B cell (primary cell): ENCODE data around the gene KRTAP10-2. TPM values are rescaled to one million over a fixed set of nuclear protein-coding genes. Genes with fewer than 3 reads are reported as not detected.
A peak's percentile ranks its signal among the peaks of the same experiment; 100 is the strongest.

Experiments
- ATAC-seq: fragments of 200-7000 bp; cut with Tn5 transposase; one replicate; pipeline ENCODE4 v1.10.0; 2021; ENCODE audit warnings: low read depth, mild to moderate bottlenecking, moderate number of reproducible peaks, moderate library complexity
- CTCF ChIA-PET: fragments of 350-600 bp; sonication (Branson Sonifier 250); formaldehyde crosslinking; loops from one replicate; lab custom pipeline; 2021; ENCODE audit warnings: antibody characterized with exemption, inconsistent platforms; lab: Charles Lee
- POLR2A ChIA-PET: fragments of 350-600 bp; sonication (Branson Sonifier 250); formaldehyde crosslinking; loops from one replicate; lab custom pipeline; 2021; ENCODE audit warnings: antibody characterized with exemption; lab: Charles Lee
- DNase-seq: peaks from one replicate; pipeline ENCODE4 v3.0.0; 2013
- H2AFZ ChIP-seq: 2 replicates; pipeline ENCODE4 v1.6.1; 2012; ENCODE audit warnings: mild to moderate bottlenecking, low read depth, low read length; ENCODE audit not compliant: insufficient read depth, poor library complexity, severe bottlenecking
- H3K27ac ChIP-seq, 2 donors: 1 replicate in 1 of 2; 2 replicates in 1 of 2; pipeline ENCODE4 v1.5.1; 2012 to 2013; ENCODE audit warnings: low read length in 2 of 2, mild to moderate bottlenecking in 2 of 2, moderate library complexity in 1 of 2
- H3K27me3 ChIP-seq, 4 experiments: fragments of 200-600 bp in 1 of 4; sonication (generic) in 1 of 4; replicated peaks in 1 of 4; 1 replicate in 2 of 4; 2 replicates in 2 of 4; pipeline versions ENCODE4 v1.6.1 to v1.7.0; 2013 to 2016; ENCODE audit warnings: low read length in 3 of 4, mild to moderate bottlenecking in 2 of 4, mixed read lengths in 1 of 4, moderate library complexity in 1 of 4; ENCODE audit not compliant: insufficient read depth in 4 of 4, control insufficient read depth in 3 of 4; ENCODE audit errors: control extremely low read depth in 1 of 4
- H3K36me3 ChIP-seq, 2 experiments: replicated peaks in 1 of 2; 1 replicate in 1 of 2; 2 replicates in 1 of 2; pipeline versions ENCODE4 v1.6.1 to v1.7.1; 2013; ENCODE audit warnings: low read length in 1 of 2; ENCODE audit not compliant: insufficient read depth in 2 of 2, control insufficient read depth in 1 of 2; ENCODE audit errors: control extremely low read depth in 1 of 2, extremely low read depth in 1 of 2
- H3K4me1 ChIP-seq, 2 donors: fragments of 200-600 bp in 1 of 2; sonication (generic) in 1 of 2; 1 replicate in 1 of 2; 2 replicates in 1 of 2; pipeline versions ENCODE4 v1.5.1 to v1.6.1; 2013 to 2017; ENCODE audit warnings: low read length in 2 of 2; ENCODE audit not compliant: control insufficient read depth in 2 of 2, insufficient read depth in 2 of 2
- H3K4me2 ChIP-seq: replicated peaks from 2 replicates; pipeline ENCODE3; 2012; ENCODE audit warnings: mild to moderate bottlenecking, low read depth, low read length; ENCODE audit not compliant: poor library complexity, severe bottlenecking
- H3K4me3 ChIP-seq, 5 experiments: fragments of 200-600 bp in 1 of 5; sonication (generic) in 1 of 5; 1 replicate in 3 of 5; 2 replicates in 2 of 5; pipeline versions ENCODE4 v1.5.1 to v1.7.0; 2011 to 2016; ENCODE audit warnings: low read length in 4 of 5, mild to moderate bottlenecking in 4 of 5, low read depth in 2 of 5, control low read depth in 1 of 5, moderate library complexity in 1 of 5; ENCODE audit not compliant: insufficient read depth in 1 of 5; ENCODE audit errors: control extremely low read depth in 1 of 5, extremely low read depth in 1 of 5
- H3K79me2 ChIP-seq: fragments of 200-600 bp; sonication (generic); one replicate; pipeline ENCODE4 v1.6.0; 2016; ENCODE audit warnings: low read length; ENCODE audit not compliant: control insufficient read depth, insufficient read depth
- H3K9ac ChIP-seq: fragments of 200-600 bp; sonication (generic); 2 replicates; pipeline ENCODE4 v1.6.1; 2017; ENCODE audit warnings: mild to moderate bottlenecking, low read length, moderate library complexity
- H3K9me3 ChIP-seq, 3 donors: one replicate each; pipeline versions ENCODE4 v1.6.1 to v1.7.1; 2013; ENCODE audit warnings: low read length in 2 of 3; ENCODE audit not compliant: control insufficient read depth in 2 of 3, insufficient read depth in 1 of 3; ENCODE audit errors: control extremely low read depth in 1 of 3
- H4K20me1 ChIP-seq: 2 replicates; pipeline ENCODE4 v1.6.0; 2012; ENCODE audit warnings: mild to moderate bottlenecking, low read length; ENCODE audit not compliant: insufficient read depth, control insufficient read depth, poor library complexity, severe bottlenecking
- H3K27ac Mint-ChIP-seq: one replicate; pipeline ENCODE4 v1.8.0; 2021; ENCODE audit warnings: mixed read lengths
- H3K27me3 Mint-ChIP-seq: one replicate; pipeline ENCODE4 v1.8.0; 2021; ENCODE audit warnings: mixed read lengths
- H3K4me1 Mint-ChIP-seq: one replicate; pipeline ENCODE4 v1.8.0; 2021; ENCODE audit warnings: mixed read lengths
- H3K4me3 Mint-ChIP-seq: one replicate; pipeline ENCODE4 v1.8.0; 2021; ENCODE audit warnings: mixed read lengths
- H3K9me3 Mint-ChIP-seq: one replicate; pipeline ENCODE4 v1.8.0; 2022; ENCODE audit warnings: mixed read lengths; ENCODE audit not compliant: insufficient read depth
- EZH2 ChIP-seq: IDR thresholded peaks from 2 replicates; pipeline ENCODE4 v1.6.1; 2012; ENCODE audit warnings: borderline replicate concordance, low read depth, mild to moderate bottlenecking, moderate library complexity, low read length; ENCODE audit not compliant: insufficient read depth, poor library complexity, severe bottlenecking
- WGBS: methylation state at CpG from one replicate; pipeline ENCODE4 v1.1.5; 2013; ENCODE audit warnings: missing lambda C conversion rate; ENCODE audit not compliant: insufficient coverage; 5-methylcytosine and 5-hydroxymethylcytosine counted together
- intact Hi-C: fragments of 100-400 bp; cut with micrococcal nuclease; formaldehyde crosslinking; loops from one replicate; pipeline ENCODE4 v1.10.0; 2022
- polyA plus RNA-seq: library from polyadenylated mRNA; depleted of rRNA; stranded (reverse); fragments of >200 nt; gene quantifications from 2 replicates; pipeline ENCODE4 v1.2.3, GENCODE V29; 2012
- total RNA-seq, 2 donors: library from RNA; stranded (reverse); fragments of 120-200 nt in 1 of 2; gene quantifications; 1 replicate in 1 of 2; 2 replicates in 1 of 2; pipeline versions ENCODE4 v1.2.3 to v1.2.4, GENCODE V29; 2013 to 2022
- TF ChIP-seq, protein P1 (sequence below): fragments of 200-600 bp; IDR thresholded peaks from one replicate; pipeline ENCODE4 v1.8.0; 2022; ENCODE audit warnings: antibody characterized with exemption, mild to moderate bottlenecking

Gene KRTAP10-2
- total and polyA plus RNA-seq, 2 donors (not counting 1 experiment from before 2014, with no cell fraction given) = not detected

DNA sequence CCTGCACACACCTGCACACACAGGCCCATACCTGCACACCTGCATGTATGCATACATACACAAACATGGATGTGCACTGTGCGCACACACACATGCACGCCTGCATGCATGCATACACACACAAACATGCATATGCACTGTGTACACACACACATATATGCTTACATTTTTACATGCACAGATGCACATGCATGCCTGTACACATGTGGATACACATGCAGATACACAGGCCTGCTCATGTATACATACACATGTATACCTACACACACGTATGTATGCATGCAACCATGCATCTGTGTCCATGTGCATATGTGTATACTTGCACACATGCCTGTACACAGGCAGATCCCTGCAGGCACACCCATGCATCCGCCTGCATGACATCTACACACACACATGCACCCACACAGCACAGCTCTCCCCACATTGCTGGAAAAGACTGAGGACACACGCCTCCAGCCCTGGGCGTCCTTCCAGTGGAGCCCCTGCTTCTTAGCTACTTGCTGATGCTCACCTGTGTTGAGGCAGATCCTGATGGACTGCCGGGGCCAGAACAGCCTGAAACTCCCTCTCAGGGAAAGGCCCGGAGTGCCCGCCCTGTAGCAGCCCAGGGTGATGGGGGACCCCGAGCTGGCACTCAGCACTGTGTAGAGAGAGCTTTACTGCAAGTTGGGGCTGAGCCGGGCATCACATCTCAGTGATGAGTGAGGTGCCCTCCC lies 39.9 kb downstream of the KRTAP10-2 start:
- peaks cover 0 to 9% (median 4%) of the 10 kb centered on the region in 4 experiments for H3K27me3 ChIP-seq
- no peak for ATAC-seq
- intact Hi-C loops = loop anchor here (2.0 to 5.0 kb wide), 2 partner anchors 289 to 421 kb away; partner anchors contain the start of gene UBE2G2
- peaks cover 10% of the 10 kb centered on the region for H3K27me3 Mint-ChIP-seq
- H3K4me3 ChIP-seq = no peak overlapping the region
- no peak for DNase-seq
- POLR2A ChIA-PET = no interaction called here
- CTCF ChIA-PET = interaction anchor here (0.8 to 3.6 kb wide), 10 partner anchors 25 to 625 kb away, joined by 3 to 37 read pairs (median 4); partner anchors contain the start of gene UBE2G2
- H3K79me2 ChIP-seq = no peaks in the 10 kb centered on the region
- no peaks in the 10 kb centered on the region for H4K20me1 ChIP-seq
- WGBS = 91% methylated on average over 11 of the region's 11 CpGs
- H3K9me3 Mint-ChIP-seq = no peaks in the 10 kb centered on the region
- no peak overlapping the region for H3K27ac ChIP-seq
- H3K27ac Mint-ChIP-seq = no peak overlapping the region
- H3K36me3 ChIP-seq = no peaks in the 10 kb centered on the region
- H3K4me3 Mint-ChIP-seq = no peak overlapping the region
- H3K4me1 ChIP-seq = peaks cover 9 to 11% of the 10 kb centered on the region in 2 donors
- H2AFZ ChIP-seq = no peak overlapping the region
- peaks cover 0 to 3% (median 0%) of the 10 kb centered on the region in 3 donors for H3K9me3 ChIP-seq
- TF ChIP-seq EZH2 = no peak
- TF ChIP-seq, protein P1, sequence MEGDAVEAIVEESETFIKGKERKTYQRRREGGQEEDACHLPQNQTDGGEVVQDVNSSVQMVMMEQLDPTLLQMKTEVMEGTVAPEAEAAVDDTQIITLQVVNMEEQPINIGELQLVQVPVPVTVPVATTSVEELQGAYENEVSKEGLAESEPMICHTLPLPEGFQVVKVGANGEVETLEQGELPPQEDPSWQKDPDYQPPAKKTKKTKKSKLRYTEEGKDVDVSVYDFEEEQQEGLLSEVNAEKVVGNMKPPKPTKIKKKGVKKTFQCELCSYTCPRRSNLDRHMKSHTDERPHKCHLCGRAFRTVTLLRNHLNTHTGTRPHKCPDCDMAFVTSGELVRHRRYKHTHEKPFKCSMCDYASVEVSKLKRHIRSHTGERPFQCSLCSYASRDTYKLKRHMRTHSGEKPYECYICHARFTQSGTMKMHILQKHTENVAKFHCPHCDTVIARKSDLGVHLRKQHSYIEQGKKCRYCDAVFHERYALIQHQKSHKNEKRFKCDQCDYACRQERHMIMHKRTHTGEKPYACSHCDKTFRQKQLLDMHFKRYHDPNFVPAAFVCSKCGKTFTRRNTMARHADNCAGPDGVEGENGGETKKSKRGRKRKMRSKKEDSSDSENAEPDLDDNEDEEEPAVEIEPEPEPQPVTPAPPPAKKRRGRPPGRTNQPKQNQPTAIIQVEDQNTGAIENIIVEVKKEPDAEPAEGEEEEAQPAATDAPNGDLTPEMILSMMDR = no peak
- H3K9ac ChIP-seq = no peak overlapping the region
- peaks cover 7% of the 10 kb centered on the region for H3K4me1 Mint-ChIP-seq
- H3K4me2 ChIP-seq = peak overlapping the region; percentile 72
